ENCODE data around the gene EBF4.

Gene EBF4

DNA sequence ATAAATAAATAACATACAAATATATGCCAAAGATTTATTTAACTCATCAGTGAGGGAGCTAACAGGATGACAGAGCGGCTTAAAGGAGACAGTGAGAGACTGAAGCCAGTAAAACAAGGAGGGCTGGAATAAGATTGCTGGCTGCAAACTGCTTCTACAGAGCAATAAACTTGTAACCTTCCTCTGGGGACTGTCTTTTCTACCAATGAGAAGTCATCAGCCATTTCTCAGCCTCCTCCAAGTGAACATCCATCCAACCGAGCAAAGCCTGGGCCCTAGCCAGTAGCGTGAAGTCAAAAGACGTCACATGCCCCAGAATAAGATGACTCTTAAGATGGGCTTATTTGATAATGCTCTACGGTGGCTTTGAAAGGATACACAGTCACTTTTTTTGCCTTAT lies 65.4 kb downstream of the EBF4 start:
- H3K27me3 ChIP-seq (ENCODE audit: control insufficient read depth, insufficient read depth, low read length) = peaks cover 8% of the 10 kb centered on the region
- no peaks in the 10 kb centered on the region for H3K36me3 ChIP-seq (ENCODE audit: control insufficient read depth, insufficient read depth, low read length)
- H3K9me3 ChIP-seq (ENCODE audit: control insufficient read depth, insufficient read depth, low read length) = no peaks in the 10 kb centered on the region
- H3K27ac ChIP-seq (ENCODE audit: low read length) = no peak overlapping the region
- H3K4me1 ChIP-seq (ENCODE audit: control insufficient read depth, insufficient read depth, low read length) = peaks cover 2% of the 10 kb centered on the region; the same call in 1 of the 2 replicates
- no peak overlapping the region for H3K4me3 ChIP-seq (ENCODE audit: low read length)
- no CpG with 5 or more reads among the region's 5 CpGs for WGBS (ENCODE audit: insufficient coverage, insufficient read length)
- DNase-seq (ENCODE audit: low read depth, low spot score) = no peak

DNA sequence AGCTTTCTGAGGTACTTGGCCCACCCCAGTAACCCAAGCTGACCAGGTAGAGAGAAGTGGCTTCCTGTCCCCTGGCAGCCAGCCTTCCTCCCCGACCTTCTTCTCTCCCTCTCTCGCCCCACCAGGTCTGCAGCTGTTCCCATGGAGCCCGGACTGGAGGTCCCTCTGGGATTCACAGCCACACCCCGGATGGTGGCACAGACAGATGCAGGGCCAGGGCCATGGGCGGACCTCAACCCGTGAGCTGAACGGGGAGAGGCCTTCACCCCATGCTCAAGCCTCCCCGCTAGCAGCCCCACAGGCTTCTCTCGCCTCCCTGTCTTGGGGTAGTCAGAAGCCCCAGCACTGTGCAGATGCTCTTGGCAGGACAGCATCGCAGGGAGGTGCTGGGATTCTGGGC lies 66.6 kb downstream of the EBF4 start:
- Histone ChIP-seq H3K9me3 (ENCODE audit: control insufficient read depth, insufficient read depth, low read length) (no peaks in the 10 kb centered on the region), H3K27me3 (ENCODE audit: control insufficient read depth, insufficient read depth, low read length) (no peaks in the 10 kb centered on the region), H3K4me3 (ENCODE audit: low read length) (no peak overlapping the region), H3K4me1 (ENCODE audit: control insufficient read depth, insufficient read depth, low read length) (peaks cover 2% of the 10 kb centered on the region; the same call in 1 of the 2 replicates), H3K36me3 (ENCODE audit: control insufficient read depth, insufficient read depth, low read length) (no peaks in the 10 kb centered on the region), H3K27ac (ENCODE audit: low read length) (no peak overlapping the region)
- no peak for DNase-seq (ENCODE audit: low read depth, low spot score)
- WGBS (ENCODE audit: insufficient coverage, insufficient read length) = no CpG with 5 or more reads among the region's 10 CpGs

GRCh38 chr20:2759603-2760296 lies 67.2 kb downstream of the EBF4 start:
- H3K36me3 ChIP-seq (ENCODE audit: control insufficient read depth, insufficient read depth, low read length) = no peaks in the 10 kb centered on the region
- no peaks in the 10 kb centered on the region for H3K27me3 ChIP-seq (ENCODE audit: control insufficient read depth, insufficient read depth, low read length)
- no CpG with 5 or more reads among the region's 19 CpGs for WGBS (ENCODE audit: insufficient coverage, insufficient read length)
- no peaks in the 10 kb centered on the region for H3K9me3 ChIP-seq (ENCODE audit: control insufficient read depth, insufficient read depth, low read length)
- H3K4me1 ChIP-seq (ENCODE audit: control insufficient read depth, insufficient read depth, low read length) = peaks cover 2% of the 10 kb centered on the region; the same call in 1 of the 2 replicates
- no peak overlapping the region for H3K4me3 ChIP-seq (ENCODE audit: low read length)
- DNase-seq (ENCODE audit: low read depth, low spot score) = no peak
- H3K27ac ChIP-seq (ENCODE audit: low read length) = no peak overlapping the region

GRCh38 chr20:2760297-2760951 lies 67.8 kb downstream of the EBF4 start:
- Histone ChIP-seq H3K9me3 (ENCODE audit: control insufficient read depth, insufficient read depth, low read length) (no peaks in the 10 kb centered on the region), H3K36me3 (ENCODE audit: control insufficient read depth, insufficient read depth, low read length) (no peaks in the 10 kb centered on the region), H3K4me3 (ENCODE audit: low read length) (no peak overlapping the region), H3K27ac (ENCODE audit: low read length) (no peak overlapping the region), H3K27me3 (ENCODE audit: control insufficient read depth, insufficient read depth, low read length) (no peaks in the 10 kb centered on the region), H3K4me1 (ENCODE audit: control insufficient read depth, insufficient read depth, low read length) (peaks cover 2% of the 10 kb centered on the region; the same call in 1 of the 2 replicates)
- WGBS (ENCODE audit: insufficient coverage, insufficient read length) = no CpG with 5 or more reads among the region's 7 CpGs
- DNase-seq (ENCODE audit: low read depth, low spot score) = no peak

GRCh38 chr20:2760952-2761305 lies 68.3 kb downstream of the EBF4 start:
- WGBS (ENCODE audit: insufficient coverage, insufficient read length) = no CpG with 5 or more reads among the region's 2 CpGs
- Histone ChIP-seq H3K9me3 (ENCODE audit: control insufficient read depth, insufficient read depth, low read length) (no peaks in the 10 kb centered on the region), H3K4me1 (ENCODE audit: control insufficient read depth, insufficient read depth, low read length) (peaks cover 2% of the 10 kb centered on the region; the same call in 1 of the 2 replicates), H3K27ac (ENCODE audit: low read length) (no peak overlapping the region), H3K36me3 (ENCODE audit: control insufficient read depth, insufficient read depth, low read length) (no peaks in the 10 kb centered on the region), H3K4me3 (ENCODE audit: low read length) (no peak overlapping the region), H3K27me3 (ENCODE audit: control insufficient read depth, insufficient read depth, low read length) (no peaks in the 10 kb centered on the region)
- no peak for DNase-seq (ENCODE audit: low read depth, low spot score)

DNA sequence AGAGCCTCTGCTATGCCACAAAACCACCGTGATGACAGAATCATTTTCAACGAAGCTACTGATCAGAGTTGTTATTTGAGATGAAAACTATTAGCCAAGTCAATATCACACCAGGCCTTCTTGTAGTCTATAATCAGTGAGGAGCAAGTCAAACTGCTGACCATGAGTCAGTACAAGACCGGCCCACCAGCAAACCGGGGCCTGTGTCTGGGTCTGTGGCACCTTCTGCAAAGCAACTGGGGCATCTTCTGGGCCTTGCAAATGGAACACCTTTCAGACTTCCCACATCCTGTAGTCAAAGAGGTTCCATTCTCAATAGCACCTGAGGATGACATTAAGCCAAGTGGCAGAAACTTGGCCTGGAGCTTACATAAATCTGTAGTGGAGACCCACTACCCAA lies 69.3 kb downstream of the EBF4 start:
- no peak overlapping the region for H3K4me3 ChIP-seq (ENCODE audit: low read length)
- H3K27ac ChIP-seq (ENCODE audit: low read length) = no peak overlapping the region
- no peaks in the 10 kb centered on the region for H3K27me3 ChIP-seq (ENCODE audit: control insufficient read depth, insufficient read depth, low read length)
- no peaks in the 10 kb centered on the region for H3K36me3 ChIP-seq (ENCODE audit: control insufficient read depth, insufficient read depth, low read length)
- no CpG with 5 or more reads among the region's 4 CpGs for WGBS (ENCODE audit: insufficient coverage, insufficient read length)
- DNase-seq (ENCODE audit: low read depth, low spot score) = no peak
- no peaks in the 10 kb centered on the region for H3K9me3 ChIP-seq (ENCODE audit: control insufficient read depth, insufficient read depth, low read length)
- H3K4me1 ChIP-seq (ENCODE audit: control insufficient read depth, insufficient read depth, low read length) = no peaks in the 10 kb centered on the region

DNA sequence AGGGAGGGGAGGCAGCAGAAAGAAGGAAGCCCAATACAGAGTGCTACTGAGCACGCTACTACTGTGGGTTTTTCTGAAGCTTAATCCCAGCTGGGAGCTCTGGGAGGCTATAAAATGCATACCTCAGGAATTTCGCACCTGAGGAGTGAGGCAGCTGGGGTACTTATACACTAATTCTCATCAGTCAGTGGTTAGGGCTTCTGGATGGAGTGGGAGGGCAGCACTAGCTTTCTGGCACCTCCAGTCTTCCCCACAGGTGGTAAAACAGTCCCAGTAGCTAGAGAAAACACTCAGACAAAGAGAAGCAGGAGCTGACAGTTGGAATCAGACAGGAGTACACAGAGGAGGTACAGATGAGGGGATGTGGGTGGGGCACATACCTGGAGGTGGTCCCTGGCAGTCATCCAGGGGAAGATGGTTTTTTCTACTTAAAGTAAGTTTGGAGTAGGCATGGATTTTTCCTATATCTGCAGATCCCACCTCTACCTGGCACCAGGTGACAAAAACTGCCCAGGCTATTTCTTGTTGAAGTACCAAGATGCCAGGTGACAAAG lies 70.1 kb downstream of the EBF4 start:
- Histone ChIP-seq H3K36me3 (ENCODE audit: control insufficient read depth, insufficient read depth, low read length) (no peaks in the 10 kb centered on the region), H3K4me1 (ENCODE audit: control insufficient read depth, insufficient read depth, low read length) (no peaks in the 10 kb centered on the region), H3K27ac (ENCODE audit: low read length) (no peak overlapping the region), H3K27me3 (ENCODE audit: control insufficient read depth, insufficient read depth, low read length) (no peaks in the 10 kb centered on the region), H3K4me3 (ENCODE audit: low read length) (no peak overlapping the region), H3K9me3 (ENCODE audit: control insufficient read depth, insufficient read depth, low read length) (no peaks in the 10 kb centered on the region)
- no peak for DNase-seq (ENCODE audit: low read depth, low spot score)
- no CpG with 5 or more reads among the region's 2 CpGs for WGBS (ENCODE audit: insufficient coverage, insufficient read length)

- no peak overlapping the region for H3K4me3 ChIP-seq (ENCODE audit: low read length)
- no peaks in the 10 kb centered on the region for H3K9me3 ChIP-seq (ENCODE audit: control insufficient read depth, insufficient read depth, low read length)
- no peaks in the 10 kb centered on the region for H3K27me3 ChIP-seq (ENCODE audit: control insufficient read depth, insufficient read depth, low read length)
- H3K4me1 ChIP-seq (ENCODE audit: control insufficient read depth, insufficient read depth, low read length) = no peaks in the 10 kb centered on the region
- WGBS (ENCODE audit: insufficient coverage, insufficient read length) = no CpG with 5 or more reads among the region's 5 CpGs
- H3K27ac ChIP-seq (ENCODE audit: low read length) = no peak overlapping the region
- no peaks in the 10 kb centered on the region for H3K36me3 ChIP-seq (ENCODE audit: control insufficient read depth, insufficient read depth, low read length)
- no peak for DNase-seq (ENCODE audit: low read depth, low spot score)
Measured at GRCh38 chr20:2763186-2763585, 70.6 kb downstream of the EBF4 start.

DNA sequence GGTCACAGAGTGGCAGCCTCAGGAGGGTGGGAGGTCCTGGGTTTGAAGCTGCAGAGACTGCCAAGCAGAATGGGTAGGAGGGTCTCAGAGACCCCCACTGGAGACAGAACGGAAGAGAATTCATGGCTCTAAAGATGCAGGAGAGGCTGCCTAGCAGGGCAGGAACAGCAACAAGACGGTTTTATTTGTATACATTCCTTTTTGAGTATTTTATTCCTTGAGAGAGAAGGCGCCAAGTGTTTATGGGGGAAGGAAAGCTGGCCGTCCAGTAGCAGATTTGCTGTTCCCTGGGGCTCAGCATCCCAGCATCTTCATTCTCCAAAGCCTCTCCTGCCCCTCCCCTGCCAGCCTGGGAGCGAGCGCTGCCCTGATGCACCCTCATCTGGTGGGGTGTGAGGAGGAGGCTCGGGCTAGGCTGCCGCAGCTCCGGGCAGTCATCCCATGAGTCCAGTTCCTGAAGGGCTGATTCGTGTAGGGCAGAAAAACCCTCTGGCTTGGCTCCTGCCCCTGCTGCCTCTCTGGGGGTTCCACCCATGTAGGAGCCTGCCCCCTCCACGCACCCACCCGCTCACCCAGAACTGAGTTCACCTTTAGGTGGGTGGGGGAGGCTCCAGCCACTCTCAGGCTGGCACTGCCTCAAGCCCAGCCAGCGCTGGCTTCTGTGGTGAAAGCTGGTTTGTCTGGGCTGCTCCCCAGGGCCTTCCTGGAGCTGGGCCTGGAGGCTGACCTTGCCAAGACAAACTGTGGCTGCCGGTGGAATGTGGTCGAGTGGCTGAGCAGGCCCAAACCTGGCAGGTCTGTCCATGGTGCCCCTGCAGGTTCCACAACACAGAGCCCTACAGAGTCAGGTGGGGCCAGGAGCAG lies 75.4 kb downstream of the EBF4 start:
- no peaks in the 10 kb centered on the region for H3K9me3 ChIP-seq (ENCODE audit: control insufficient read depth, insufficient read depth, low read length)
- no peaks in the 10 kb centered on the region for H3K4me1 ChIP-seq (ENCODE audit: control insufficient read depth, insufficient read depth, low read length)
- H3K27me3 ChIP-seq (ENCODE audit: control insufficient read depth, insufficient read depth, low read length) = no peaks in the 10 kb centered on the region
- no CpG with 5 or more reads among the region's 15 CpGs for WGBS (ENCODE audit: insufficient coverage, insufficient read length)
- DNase-seq (ENCODE audit: low read depth, low spot score) = no peak
- no peak overlapping the region for H3K27ac ChIP-seq (ENCODE audit: low read length)
- H3K36me3 ChIP-seq (ENCODE audit: control insufficient read depth, insufficient read depth, low read length) = no peaks in the 10 kb centered on the region
- no peak overlapping the region for H3K4me3 ChIP-seq (ENCODE audit: low read length)

GRCh38 chr20:2768632-2769015 lies 76.0 kb downstream of the EBF4 start:
- no CpG with 5 or more reads among the region's 5 CpGs for WGBS (ENCODE audit: insufficient coverage, insufficient read length)
- H3K9me3 ChIP-seq (ENCODE audit: control insufficient read depth, insufficient read depth, low read length) = no peaks in the 10 kb centered on the region
- no peaks in the 10 kb centered on the region for H3K27me3 ChIP-seq (ENCODE audit: control insufficient read depth, insufficient read depth, low read length)
- no peak overlapping the region for H3K4me3 ChIP-seq (ENCODE audit: low read length)
- H3K4me1 ChIP-seq (ENCODE audit: control insufficient read depth, insufficient read depth, low read length) = no peaks in the 10 kb centered on the region
- no peak for DNase-seq (ENCODE audit: low read depth, low spot score)
- no peak overlapping the region for H3K27ac ChIP-seq (ENCODE audit: low read length)
- H3K36me3 ChIP-seq (ENCODE audit: control insufficient read depth, insufficient read depth, low read length) = no peaks in the 10 kb centered on the region

Data from iPS DF 6.9 (cell line).